PC-9 (cell line): Measurements from ENCODE around the gene CLIP1. TPM values are rescaled to one million over a fixed set of nuclear protein-coding genes. Genes with fewer than 3 reads are reported as not detected.

Source experiments
- BruUV-seq: library from RNA; stranded (reverse); fragments of 400-500 nt; replicated peaks from 2 replicates; lab custom pipeline; 2021; lab: Mats Ljungman, UMichigan
- CTCF ChIA-PET: fragments of 300-600 bp; sonication (Branson Sonifier 250); formaldehyde crosslinking; loops from one replicate; lab custom pipeline; 2022; ENCODE audit warnings: antibody characterized with exemption; lab: Charles Lee
- POLR2A ChIA-PET: fragments of 300-600 bp; sonication (Branson Sonifier 250); formaldehyde crosslinking; loops from one replicate; lab custom pipeline; 2022; ENCODE audit warnings: antibody characterized with exemption; ENCODE audit not compliant: unreplicated experiment; lab: Charles Lee
- DNase-seq, 2 experiments: peaks; one replicate each; pipeline versions ENCODE4 v3.0.0 to v3.0.0-alpha.2; 2015 to 2022; ENCODE audit warnings: mixed read lengths in 1 of 2
- H2AFZ ChIP-seq: fragments of 200-600 bp; sonication (generic); 2 replicates; pipeline ENCODE4 v1.8.1; 2017; ENCODE audit warnings: antibody characterized with exemption
- H3F3A ChIP-seq: fragments of 200-600 bp; sonication (generic); 2 replicates; pipeline ENCODE4 v1.8.1; 2017; ENCODE audit warnings: antibody characterized with exemption, mild to moderate bottlenecking, low read depth; ENCODE audit not compliant: insufficient read depth
- H3K27ac ChIP-seq: fragments of 200-600 bp; sonication (generic); 2 replicates; pipeline ENCODE4 v1.6.1; 2016; ENCODE audit warnings: mixed run types
- H3K27me3 ChIP-seq: fragments of 200-600 bp; sonication (generic); 2 replicates; pipeline ENCODE4 v1.6.1; 2016; ENCODE audit warnings: low read depth, mixed run types; ENCODE audit not compliant: insufficient read depth
- H3K36me3 ChIP-seq: fragments of 200-600 bp; sonication (generic); 2 replicates; pipeline ENCODE4 v1.6.1; 2016; ENCODE audit warnings: low read depth, mixed run types
- H3K4me1 ChIP-seq: fragments of 200-600 bp; sonication (generic); replicated peaks from 2 replicates; pipeline ENCODE4 v1.6.1; 2016; ENCODE audit warnings: mixed run types; ENCODE audit not compliant: insufficient read depth
- H3K4me2 ChIP-seq: fragments of 200-600 bp; sonication (generic); 2 replicates; pipeline ENCODE4 v1.6.1; 2017; ENCODE audit warnings: mixed run types
- H3K4me3 ChIP-seq: fragments of 200-600 bp; sonication (generic); 2 replicates; pipeline ENCODE4 v1.6.1; 2016; ENCODE audit warnings: mixed run types
- H3K79me2 ChIP-seq: fragments of 200-600 bp; sonication (generic); 2 replicates; pipeline ENCODE4 v1.6.1; 2017; ENCODE audit warnings: low read depth, mixed run types
- H3K9me2 ChIP-seq: fragments of 200-600 bp; sonication (generic); 2 replicates; pipeline ENCODE4 v1.8.1; 2017; ENCODE audit warnings: mild to moderate bottlenecking; ENCODE audit not compliant: insufficient read depth
- H3K9me3 ChIP-seq: fragments of 200-600 bp; sonication (generic); 2 replicates; pipeline ENCODE4 v1.8.1; 2016; ENCODE audit warnings: low read depth; ENCODE audit not compliant: insufficient read depth
- H4K20me1 ChIP-seq: fragments of 200-600 bp; sonication (generic); 2 replicates; pipeline ENCODE4 v1.8.1; 2017; ENCODE audit not compliant: insufficient read depth
- EZH2 ChIP-seq: fragments of 200-600 bp; sonication (generic); IDR thresholded peaks from 2 replicates; pipeline ENCODE4 v1.8.0; 2017; ENCODE audit warnings: antibody characterized with exemption, low read depth
- intact Hi-C: fragments of 100-400 bp; cut with micrococcal nuclease; formaldehyde crosslinking; loops from one replicate; pipeline ENCODE4 v1.10.0; 2022; ENCODE audit not compliant: unreplicated experiment
- total RNA-seq: library from RNA; stranded (reverse); gene quantifications from 2 replicates; pipeline ENCODE4 v1.2.3, GENCODE V29; 2021
- TF ChIP-seq, protein P1 (sequence below): fragments of 200-600 bp; sonication (generic); conservative IDR thresholded peaks from 2 replicates; pipeline ENCODE4 v1.6.1; 2017; ENCODE audit warnings: mixed run types, antibody characterized with exemption, mild to moderate bottlenecking, moderate library complexity

Gene CLIP1
- total RNA-seq, 1 experiment from 2014 or later: 86.9 TPM

- no TSS peak for BruUV-seq
- DNase-seq: no peak
- intact Hi-C loops: no loop called here
- H3K36me3 ChIP-seq: peaks cover 12% of the 10 kb centered on the region
- H3K79me2 ChIP-seq: no peaks in the 10 kb centered on the region
- no peaks in the 10 kb centered on the region for H3K9me3 ChIP-seq
- no peak overlapping the region for H3K4me3 ChIP-seq
- H3K4me1 ChIP-seq: no peaks in the 10 kb centered on the region
- ChIA-PET CTCF (no interaction called here), POLR2A (interaction anchor here (0.5 to 0.7 kb wide), 2 partner anchors 44 to 1248 kb away, joined by 3 to 5 read pairs; no protein-coding TSS in a partner anchor)
- H3K9me2 ChIP-seq: no peaks in the 10 kb centered on the region
- H4K20me1 ChIP-seq: no peaks in the 10 kb centered on the region
- peaks cover 14% of the 10 kb centered on the region; the same call in 1 of the 2 replicates for H3F3A ChIP-seq
- H2AFZ ChIP-seq: no peak overlapping the region
- no peak overlapping the region for H3K4me2 ChIP-seq
- H3K27me3 ChIP-seq: no peaks in the 10 kb centered on the region
- H3K27ac ChIP-seq: no peak overlapping the region
- TF ChIP-seq, protein P1, sequence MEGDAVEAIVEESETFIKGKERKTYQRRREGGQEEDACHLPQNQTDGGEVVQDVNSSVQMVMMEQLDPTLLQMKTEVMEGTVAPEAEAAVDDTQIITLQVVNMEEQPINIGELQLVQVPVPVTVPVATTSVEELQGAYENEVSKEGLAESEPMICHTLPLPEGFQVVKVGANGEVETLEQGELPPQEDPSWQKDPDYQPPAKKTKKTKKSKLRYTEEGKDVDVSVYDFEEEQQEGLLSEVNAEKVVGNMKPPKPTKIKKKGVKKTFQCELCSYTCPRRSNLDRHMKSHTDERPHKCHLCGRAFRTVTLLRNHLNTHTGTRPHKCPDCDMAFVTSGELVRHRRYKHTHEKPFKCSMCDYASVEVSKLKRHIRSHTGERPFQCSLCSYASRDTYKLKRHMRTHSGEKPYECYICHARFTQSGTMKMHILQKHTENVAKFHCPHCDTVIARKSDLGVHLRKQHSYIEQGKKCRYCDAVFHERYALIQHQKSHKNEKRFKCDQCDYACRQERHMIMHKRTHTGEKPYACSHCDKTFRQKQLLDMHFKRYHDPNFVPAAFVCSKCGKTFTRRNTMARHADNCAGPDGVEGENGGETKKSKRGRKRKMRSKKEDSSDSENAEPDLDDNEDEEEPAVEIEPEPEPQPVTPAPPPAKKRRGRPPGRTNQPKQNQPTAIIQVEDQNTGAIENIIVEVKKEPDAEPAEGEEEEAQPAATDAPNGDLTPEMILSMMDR: no peak
- no peak for TF ChIP-seq EZH2
Observed at GRCh38 chr12:122323311-122324019, 99.0 kb downstream of the CLIP1 start.

- no peaks in the 10 kb centered on the region for H3K9me3 ChIP-seq
- no peaks in the 10 kb centered on the region for H4K20me1 ChIP-seq
- no peak overlapping the region for H3K4me3 ChIP-seq
- H3K9me2 ChIP-seq: no peaks in the 10 kb centered on the region
- no TSS peak for BruUV-seq
- peaks cover 14% of the 10 kb centered on the region; the same call in 1 of the 2 replicates for H3F3A ChIP-seq
- no peaks in the 10 kb centered on the region for H3K79me2 ChIP-seq
- H3K4me1 ChIP-seq: no peaks in the 10 kb centered on the region
- DNase-seq: no peak
- ChIA-PET CTCF (no interaction called here), POLR2A (no interaction called here)
- TF ChIP-seq, protein P1: no peak
- no peak for TF ChIP-seq EZH2
- peaks cover 14% of the 10 kb centered on the region for H3K36me3 ChIP-seq
- H2AFZ ChIP-seq: no peak overlapping the region
- intact Hi-C loops: no loop called here
- no peaks in the 10 kb centered on the region for H3K27me3 ChIP-seq
- no peak overlapping the region for H3K4me2 ChIP-seq
- no peak overlapping the region for H3K27ac ChIP-seq
Observed at GRCh38 chr12:122322501-122322900, 100.0 kb downstream of the CLIP1 start.

GRCh38 chr12:122318607-122319605 lies 103.6 kb downstream of the CLIP1 start:
- peak in 1 of 2 experiments; percentile 9 for DNase-seq
- CTCF ChIA-PET: no interaction called here
- H3K27me3 ChIP-seq: no peaks in the 10 kb centered on the region
- no peak overlapping the region for H3K4me3 ChIP-seq
- no peaks in the 10 kb centered on the region for H3K9me3 ChIP-seq
- TF ChIP-seq, protein P1: no peak
- no peak for TF ChIP-seq EZH2
- no peak overlapping the region for H2AFZ ChIP-seq
- H3K27ac ChIP-seq: no peak overlapping the region
- H3K9me2 ChIP-seq: no peaks in the 10 kb centered on the region
- H3K36me3 ChIP-seq: peaks cover 25% of the 10 kb centered on the region
- H3F3A ChIP-seq: peaks cover 7% of the 10 kb centered on the region; the same call in 1 of the 2 replicates
- BruUV-seq: no TSS peak
- POLR2A ChIA-PET: no interaction called here
- H3K4me2 ChIP-seq: no peak overlapping the region
- H3K79me2 ChIP-seq: no peaks in the 10 kb centered on the region
- intact Hi-C loops: no loop called here
- no peaks in the 10 kb centered on the region for H4K20me1 ChIP-seq
- no peaks in the 10 kb centered on the region for H3K4me1 ChIP-seq
